DOHH2 (cell line): ENCODE data around the gene ABCD3.

Experiments used
- EZH2phosphoT487 ChIP-seq: fragments of 200-600 bp; sonication (generic); IDR thresholded peaks from 2 replicates; pipeline ENCODE4 v1.6.1; 2017; ENCODE audit warnings: borderline replicate concordance, mild to moderate bottlenecking, antibody characterized with exemption, low read length, moderate library complexity, mixed read lengths
- TF ChIP-seq, protein P1 (sequence below): fragments of 200-600 bp; sonication (generic); IDR thresholded peaks from one replicate; pipeline ENCODE4 v1.5.1; 2014; ENCODE audit warnings: antibody characterized with exemption, mild to moderate bottlenecking, low read depth, low read length; ENCODE audit not compliant: poor library complexity, severe bottlenecking

DNA sequence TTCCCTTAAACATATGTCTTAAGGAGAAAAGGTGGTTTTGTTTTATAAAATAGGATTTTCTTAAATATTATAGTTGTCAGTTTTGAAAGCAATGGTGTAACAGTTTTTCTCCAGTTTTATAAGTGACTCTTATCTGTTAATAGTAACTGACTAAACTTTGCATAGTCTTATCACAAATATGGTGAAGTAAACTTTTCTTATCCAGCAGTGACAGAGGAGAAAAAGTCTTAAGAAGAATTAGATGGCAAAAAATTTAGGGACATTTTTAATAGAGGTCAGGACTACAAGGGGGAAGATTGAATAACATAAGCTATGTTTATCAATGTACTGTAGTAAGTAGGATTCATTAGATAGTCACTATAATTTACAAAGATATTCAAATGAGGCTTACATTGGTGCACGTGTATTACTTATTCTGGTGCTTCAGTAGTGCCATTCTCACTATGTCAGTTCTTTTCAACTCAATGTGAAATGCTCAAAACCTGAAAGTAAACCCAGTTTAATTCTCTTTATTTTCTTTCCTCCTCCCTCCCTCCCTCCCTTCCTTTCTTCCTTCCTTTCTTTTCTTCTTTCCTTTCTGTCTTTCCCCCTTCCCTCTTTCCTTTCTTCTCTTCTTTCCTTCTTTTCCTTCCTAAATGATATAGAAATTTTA, 97.2 kb downstream of the ABCD3 start:
- TF ChIP-seq EZH2phosphoT487, result no peak
- TF ChIP-seq, protein P1, sequence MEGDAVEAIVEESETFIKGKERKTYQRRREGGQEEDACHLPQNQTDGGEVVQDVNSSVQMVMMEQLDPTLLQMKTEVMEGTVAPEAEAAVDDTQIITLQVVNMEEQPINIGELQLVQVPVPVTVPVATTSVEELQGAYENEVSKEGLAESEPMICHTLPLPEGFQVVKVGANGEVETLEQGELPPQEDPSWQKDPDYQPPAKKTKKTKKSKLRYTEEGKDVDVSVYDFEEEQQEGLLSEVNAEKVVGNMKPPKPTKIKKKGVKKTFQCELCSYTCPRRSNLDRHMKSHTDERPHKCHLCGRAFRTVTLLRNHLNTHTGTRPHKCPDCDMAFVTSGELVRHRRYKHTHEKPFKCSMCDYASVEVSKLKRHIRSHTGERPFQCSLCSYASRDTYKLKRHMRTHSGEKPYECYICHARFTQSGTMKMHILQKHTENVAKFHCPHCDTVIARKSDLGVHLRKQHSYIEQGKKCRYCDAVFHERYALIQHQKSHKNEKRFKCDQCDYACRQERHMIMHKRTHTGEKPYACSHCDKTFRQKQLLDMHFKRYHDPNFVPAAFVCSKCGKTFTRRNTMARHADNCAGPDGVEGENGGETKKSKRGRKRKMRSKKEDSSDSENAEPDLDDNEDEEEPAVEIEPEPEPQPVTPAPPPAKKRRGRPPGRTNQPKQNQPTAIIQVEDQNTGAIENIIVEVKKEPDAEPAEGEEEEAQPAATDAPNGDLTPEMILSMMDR, result no peak
